K562 (cell line): ENCODE results near the gene DUSP21. TPM values are rescaled to one million over a fixed set of nuclear protein-coding genes. Genes with fewer than 3 reads are reported as not detected.

Experiments used
- ATAC-seq: fragments of 200-7000 bp; cut with Tn5 transposase; 3 replicates; pipeline ENCODE4 v1.9.1; 2020; ENCODE audit warnings: moderate library complexity
- BruUV-seq: library from RNA; stranded (reverse); fragments of 400-500 nt; replicated peaks from 2 replicates; lab custom pipeline; 2021; lab: Mats Ljungman, UMichigan
- CTCF ChIA-PET: fragments of 300-600 bp; formaldehyde crosslinking; extraction: SDS; loops from one replicate; lab custom pipeline; 2021; ENCODE audit warnings: low intra/inter-chr PET ratio; lab: Yijun Ruan, JAX
- POLR2A ChIA-PET: fragments of 300-600, 350-650 bp; sonication (Branson Sonifier 250); formaldehyde crosslinking; extraction: SDS; loops from one replicate; lab custom pipeline; 2021; ENCODE audit warnings: antibody characterized with exemption, inconsistent platforms; lab: Yijun Ruan, JAX
- DNase-seq, 4 experiments: peaks; one replicate each; pipeline versions ENCODE4 v3.0.0 to v3.0.0-alpha.2; 2011 to 2018; ENCODE audit warnings: low spot score in 3 of 4, mixed read lengths in 3 of 4; ENCODE audit errors: extremely low read depth in 1 of 4
- FAIRE-seq: peaks from 2 replicates; lab custom pipeline; 2011; peaks lifted over from hg19 to GRCh38; lab: Jason Lieb, UNC
- H2AFZ ChIP-seq: 2 replicates; pipeline ENCODE4 v1.6.0; 2011; ENCODE audit warnings: low read depth, low read length, control low read depth, inconsistent platforms
- H3K27ac ChIP-seq: fragments of 200-600 bp; 3 replicates; pipeline ENCODE4 v1.8.0; 2011; ENCODE audit warnings: low read depth, mild to moderate bottlenecking, control low read depth, inconsistent platforms, low read length, moderate library complexity, mixed read lengths; ENCODE audit errors: extremely low read depth
- H3K27me3 ChIP-seq, 2 experiments: fragments of 300-600 bp in 1 of 2; 2 replicates in 1 of 2; 3 replicates in 1 of 2; pipeline versions ENCODE4 v1.6.0 to v1.8.0; 2011; ENCODE audit warnings: inconsistent platforms in 2 of 2, low read length in 2 of 2, mild to moderate bottlenecking in 1 of 2, mixed read lengths in 1 of 2, moderate library complexity in 1 of 2; ENCODE audit not compliant: control insufficient read depth in 2 of 2, insufficient read depth in 2 of 2
- H3K36me3 ChIP-seq: fragments of 300-600 bp; 3 replicates; pipeline ENCODE4 v1.8.0; 2011; ENCODE audit warnings: mild to moderate bottlenecking, low read length, inconsistent platforms; ENCODE audit not compliant: control insufficient read depth, insufficient read depth
- H3K4me1 ChIP-seq, 2 experiments: fragments of 200-600 bp in 1 of 2; replicated peaks in 1 of 2; 2 replicates in 1 of 2; 3 replicates in 1 of 2; pipeline versions ENCODE4 v1.5.1 to v1.8.0; 2011; ENCODE audit warnings: inconsistent platforms in 2 of 2, low read length in 2 of 2, mild to moderate bottlenecking in 1 of 2, mixed read lengths in 1 of 2, moderate library complexity in 1 of 2; ENCODE audit not compliant: control insufficient read depth in 2 of 2, insufficient read depth in 2 of 2
- H3K4me2 ChIP-seq: 2 replicates; pipeline ENCODE4 v1.6.1; 2011; ENCODE audit warnings: low read length, control low read depth, inconsistent platforms, mixed read lengths; ENCODE audit not compliant: insufficient read depth
- H3K4me3 ChIP-seq: fragments of 200-600 bp; sonication (generic), shearing (Covaris generic); 2 replicates; pipeline ENCODE4 v1.5.1; 2016; ENCODE audit warnings: control low read depth, inconsistent platforms
- H3K79me2 ChIP-seq: fragments of 200-600 bp; 3 replicates; pipeline ENCODE4 v1.8.0; 2011; ENCODE audit warnings: low read length, inconsistent platforms; ENCODE audit not compliant: control insufficient read depth, insufficient read depth
- H3K9ac ChIP-seq, 2 experiments: 2 replicates each; pipeline versions ENCODE4 v1.6.0 to v1.6.1; 2011; ENCODE audit warnings: low read depth in 2 of 2, low read length in 2 of 2, control low read depth in 1 of 2, inconsistent platforms in 1 of 2, mild to moderate bottlenecking in 1 of 2, mixed read lengths in 1 of 2; ENCODE audit not compliant: insufficient read depth in 1 of 2
- H3K9me1 ChIP-seq: one replicate; pipeline ENCODE4 v1.6.0; 2011; ENCODE audit warnings: inconsistent platforms, mild to moderate bottlenecking, low read length, moderate library complexity; ENCODE audit not compliant: control insufficient read depth, insufficient read depth
- H3K9me3 ChIP-seq: replicated peaks from 2 replicates; pipeline ENCODE4 v1.5.1; 2011; ENCODE audit warnings: low read depth, low read length, inconsistent platforms; ENCODE audit not compliant: control insufficient read depth, insufficient read depth
- H4K20me1 ChIP-seq: replicated peaks from 2 replicates; pipeline ENCODE4 v1.6.1; 2011; ENCODE audit warnings: low read length, inconsistent platforms, mixed read lengths; ENCODE audit not compliant: control insufficient read depth, insufficient read depth
- CAMTA2 ChIP-seq: fragments of 250-450 bp; sonication (Bioruptor Pico); conservative IDR thresholded peaks from 2 replicates; pipeline ENCODE4 v1.5.1; 2022
- MCM3 ChIP-seq: fragments of 450-650 bp; IDR thresholded peaks from 2 replicates; pipeline ENCODE4 v1.6.1; 2016
- OTX1 ChIP-seq: fragments of 450-650 bp; formaldehyde crosslinking; IDR thresholded peaks from 2 replicates; pipeline ENCODE4 v1.4.0; 2022; ENCODE audit warnings: mild to moderate bottlenecking
- POLR2AphosphoS5 ChIP-seq: IDR thresholded peaks from 2 replicates; pipeline ENCODE4 v1.6.1; 2011; ENCODE audit warnings: mild to moderate bottlenecking, low read depth, low read length, moderate library complexity; ENCODE audit not compliant: control insufficient read depth, insufficient read depth
- WGBS: fragments of 100-300 bp; shearing (Covaris generic); methylation state at CpG from one replicate; pipeline ENCODE4 v1.1.6; 2016; ENCODE audit warnings: low coverage, mixed read lengths; ENCODE audit not compliant: insufficient coverage; ENCODE audit errors: missing lambda C conversion rate; 5-methylcytosine and 5-hydroxymethylcytosine counted together
- in situ Hi-C: fragments of 300-500 bp; cut with MboI; formaldehyde crosslinking; loops from 4 replicates; pipeline ENCODE4 v1.15.0; 2018; ENCODE audit warnings: inconsistent platforms, mixed read lengths
- intact Hi-C: fragments of 100-400 bp; cut with micrococcal nuclease; formaldehyde crosslinking; loops from 2 replicates; pipeline ENCODE4 v1.14.2; 2022
- polyA plus RNA-seq, 8 experiments: library from polyadenylated mRNA; depleted of rRNA in 4 of 8; stranded (reverse) in 5 of 8; unstranded in 3 of 8; fragments of >200 nt; fragmentation: Nextera tagmentation in 2 of 8; fragmentation: Illumina TruSeq in 1 of 8; extraction: Ambion mirVana in 2 of 8; extraction: Trizol in 1 of 8; gene quantifications; 2 replicates each; pipeline versions ENCODE4 v1.2.1 to v1.2.3, GENCODE V29; 2011 to 2014; ENCODE audit warnings: inconsistent platforms in 1 of 8, missing spikeins in 1 of 8
- total RNA-seq, 7 experiments: library from RNA; depleted of rRNA in 6 of 7; stranded (reverse); fragments of >200 nt in 6 of 7; fragmentation: Illumina TruSeq in 2 of 7; extraction: Trizol in 2 of 7; gene quantifications; 2 replicates each; pipeline versions ENCODE4 v1.2.1 to v1.2.3, GENCODE V29; 2011 to 2021; ENCODE audit warnings: low replicate concordance in 1 of 7

DUSP21 gene
- total and polyA plus RNA-seq, 9 of the 15 experiments (the other 6 are each of a cell fraction or from before 2014, with no cell fraction given), result 0.14 to 2.5 (median 1.3) TPM

DNA sequence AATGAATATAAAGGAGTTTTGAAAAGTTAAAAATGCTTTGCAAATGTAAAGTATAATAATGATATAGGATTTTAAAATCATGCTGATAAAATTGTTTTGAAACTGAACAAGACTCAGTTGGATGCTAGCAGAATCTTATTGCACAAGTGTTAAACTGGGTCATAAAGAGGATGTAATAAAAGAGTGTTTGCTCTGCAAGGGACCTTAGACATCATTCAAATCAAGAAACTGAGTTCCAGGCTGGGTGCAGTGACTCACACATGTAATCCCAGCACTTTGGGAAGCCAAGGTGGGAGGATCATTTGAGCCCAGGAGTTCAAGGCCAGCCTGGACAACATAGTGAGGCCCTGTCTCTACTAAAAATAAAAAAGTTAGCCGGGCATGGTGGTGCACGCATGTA, 27.5 kb upstream of the DUSP21 start:
- FAIRE-seq, result no peak
- in situ Hi-C loops, result no loop called here
- no TSS peak for BruUV-seq
- no CpG with 5 or more reads among the region's 2 CpGs for WGBS
- Histone ChIP-seq H3K9me3 (no peaks in the 10 kb centered on the region), H3K27me3 (no peaks in the 10 kb centered on the region), H3K9ac (no peak overlapping the region), H3K27ac (no peak overlapping the region), H3K4me2 (no peak overlapping the region), H3K4me1 (no peaks in the 10 kb centered on the region), H3K79me2 (no peaks in the 10 kb centered on the region), H4K20me1 (no peaks in the 10 kb centered on the region), H2AFZ (no peak overlapping the region), H3K4me3 (no peak overlapping the region), H3K9me1 (no peaks in the 10 kb centered on the region), H3K36me3 (no peaks in the 10 kb centered on the region)
- CTCF ChIA-PET, result no interaction called here
- no peak for DNase-seq
- no peak for TF ChIP-seq OTX1 (CRISPR knock-in tag)
- TF ChIP-seq CAMTA2, result no peak
- intact Hi-C loops, result no loop called here
- POLR2A ChIA-PET, result no interaction called here
- no peak for ATAC-seq

- no peaks in the 10 kb centered on the region for H3K79me2 ChIP-seq
- ChIA-PET POLR2A (no interaction called here), CTCF (no interaction called here)
- BruUV-seq, result no TSS peak
- FAIRE-seq, result no peak
- H3K4me1 ChIP-seq, result no peaks in the 10 kb centered on the region
- no peaks in the 10 kb centered on the region for H3K9me3 ChIP-seq
- TF ChIP-seq POLR2AphosphoS5, result no peak
- TF ChIP-seq MCM3, result no peak
- no peaks in the 10 kb centered on the region for H3K36me3 ChIP-seq
- no peaks in the 10 kb centered on the region for H3K9me1 ChIP-seq
- WGBS, result 53% methylated on average over 6 of the region's 7 CpGs
- no peak for ATAC-seq
- H3K9ac ChIP-seq, result no peak overlapping the region
- H2AFZ ChIP-seq, result no peak overlapping the region
- no peak overlapping the region for H3K27ac ChIP-seq
- intact Hi-C loops, result no loop called here
- no peaks in the 10 kb centered on the region for H4K20me1 ChIP-seq
- in situ Hi-C loops, result no loop called here
- no peak for DNase-seq
- H3K4me3 ChIP-seq, result no peak overlapping the region
- H3K27me3 ChIP-seq, result no peaks in the 10 kb centered on the region
- H3K4me2 ChIP-seq, result no peak overlapping the region
These were observed 26.8 kb upstream of the DUSP21 start for GRCh38 chrX:44817029-44817428.
